Right lobe of liver (tissue), 4 donors: ENCODE results near the gene NEURL1.

Source experiments
- POLR2A ChIP-seq: fragments of 450-650 bp; IDR thresholded peaks from one replicate; pipeline ENCODE4 v1.6.1; 2017; ENCODE audit warnings: antibody characterized with exemption, mild to moderate bottlenecking
- TF ChIP-seq, protein P1 (sequence below), 4 donors: fragments of 200-600 bp in 3 of 4; fragments of 450-650 bp in 1 of 4; IDR thresholded peaks; one replicate each; pipeline versions ENCODE4 v1.5.1 to v1.8.0; 2016 to 2022; ENCODE audit warnings: antibody characterized with exemption in 4 of 4, mild to moderate bottlenecking in 2 of 4
- donor health status: DM: no; HTN: no; CAD: no.
- donor health status: DM: no; HTN: no; CAD: no.
- donor health status: DM: no; HTN: yes; CAD: no.

DNA sequence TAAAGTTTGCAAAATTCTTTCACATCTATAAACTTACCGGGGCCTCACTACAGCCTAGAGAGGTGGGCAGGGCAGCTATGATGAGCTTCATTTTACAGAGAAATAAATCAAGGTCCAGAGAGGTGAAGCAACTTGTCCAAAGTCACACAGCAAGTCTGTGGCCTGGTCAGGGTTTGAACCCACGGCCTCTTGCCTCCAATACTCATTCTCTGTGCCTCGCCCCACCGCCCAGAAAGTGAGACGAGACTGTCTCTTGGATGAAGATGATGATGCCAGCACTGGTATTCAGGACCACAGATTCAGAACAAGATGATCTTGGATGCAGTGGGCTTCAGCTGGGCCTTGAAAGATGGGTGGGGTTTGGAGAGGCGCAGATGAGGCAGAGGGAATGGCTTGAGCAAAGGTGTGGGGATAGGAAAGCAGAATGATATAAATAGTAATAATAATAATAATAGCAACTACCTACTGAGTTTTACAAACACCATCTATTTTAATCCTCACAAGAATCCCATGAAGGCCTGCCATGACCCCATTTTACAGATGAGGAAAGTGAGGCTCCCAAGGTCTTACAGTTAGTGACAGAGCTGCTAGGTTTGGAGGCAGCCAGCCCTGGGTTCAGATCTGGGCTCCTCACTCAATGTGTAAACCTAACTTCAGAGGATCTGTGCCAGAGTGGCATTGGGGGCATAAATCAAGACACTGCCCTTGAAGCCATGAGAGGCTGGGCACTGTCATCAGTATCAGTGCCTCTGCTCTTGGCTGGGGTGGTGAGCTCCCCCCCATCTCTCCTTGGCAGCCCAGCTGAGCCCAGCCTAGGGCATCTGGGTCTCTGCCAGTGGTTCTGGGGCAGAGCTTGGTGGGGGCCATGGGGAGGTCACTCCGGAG is 70.0 kb downstream of the NEURL1 start:
- TF ChIP-seq, protein P1, sequence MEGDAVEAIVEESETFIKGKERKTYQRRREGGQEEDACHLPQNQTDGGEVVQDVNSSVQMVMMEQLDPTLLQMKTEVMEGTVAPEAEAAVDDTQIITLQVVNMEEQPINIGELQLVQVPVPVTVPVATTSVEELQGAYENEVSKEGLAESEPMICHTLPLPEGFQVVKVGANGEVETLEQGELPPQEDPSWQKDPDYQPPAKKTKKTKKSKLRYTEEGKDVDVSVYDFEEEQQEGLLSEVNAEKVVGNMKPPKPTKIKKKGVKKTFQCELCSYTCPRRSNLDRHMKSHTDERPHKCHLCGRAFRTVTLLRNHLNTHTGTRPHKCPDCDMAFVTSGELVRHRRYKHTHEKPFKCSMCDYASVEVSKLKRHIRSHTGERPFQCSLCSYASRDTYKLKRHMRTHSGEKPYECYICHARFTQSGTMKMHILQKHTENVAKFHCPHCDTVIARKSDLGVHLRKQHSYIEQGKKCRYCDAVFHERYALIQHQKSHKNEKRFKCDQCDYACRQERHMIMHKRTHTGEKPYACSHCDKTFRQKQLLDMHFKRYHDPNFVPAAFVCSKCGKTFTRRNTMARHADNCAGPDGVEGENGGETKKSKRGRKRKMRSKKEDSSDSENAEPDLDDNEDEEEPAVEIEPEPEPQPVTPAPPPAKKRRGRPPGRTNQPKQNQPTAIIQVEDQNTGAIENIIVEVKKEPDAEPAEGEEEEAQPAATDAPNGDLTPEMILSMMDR (IDR thresholded peaks at IDR 0.05), result no peak
- no peak for TF ChIP-seq POLR2A
